Prostate gland (tissue), 2 donors: Measurements from ENCODE around the gene PNLIPRP1. TPM values are rescaled to one million over a fixed set of nuclear protein-coding genes. Genes with fewer than 3 reads are reported as not detected.

Source experiments
- DNase-seq: peaks from one replicate; pipeline ENCODE4 v3.0.0-alpha.2; 2019; ENCODE audit warnings: low spot score
- H3K27ac ChIP-seq, 2 donors: fragments of 200-600 bp; sonication (generic); 2 replicates each; pipeline ENCODE4 v1.5.1; 2017 to 2019
- H3K27me3 ChIP-seq: fragments of 200-600 bp; sonication (generic); replicated peaks from 2 replicates; pipeline ENCODE4 v1.5.1; 2019; ENCODE audit not compliant: insufficient read depth
- H3K36me3 ChIP-seq, 2 donors: fragments of 200-600 bp; sonication (generic); 1 replicate in 1 of 2; 2 replicates in 1 of 2; pipeline versions ENCODE4 v1.5.1 to v1.8.1; 2017 to 2019
- H3K4me1 ChIP-seq: fragments of 200-600 bp; sonication (generic); replicated peaks from 2 replicates; pipeline ENCODE4 v1.5.1; 2019
- H3K4me3 ChIP-seq, 2 donors: fragments of 200-600 bp; sonication (generic); 2 replicates each; pipeline ENCODE4 v1.5.1; 2017 to 2019
- H3K9me3 ChIP-seq: fragments of 200-600 bp; sonication (generic); 2 replicates; pipeline ENCODE4 v1.5.1; 2017
- POLR2A ChIP-seq: fragments of 450-650 bp; IDR thresholded peaks from one replicate; pipeline ENCODE4 v1.6.1; 2016; ENCODE audit warnings: antibody characterized with exemption, mild to moderate bottlenecking
- POLR2AphosphoS5 ChIP-seq: sonication (generic); formaldehyde crosslinking; IDR thresholded peaks from one replicate; pipeline ENCODE4 v1.6.1; 2017; ENCODE audit warnings: antibody characterized with exemption
- WGBS: methylation state at CpG from one replicate; pipeline ENCODE4 v1.1.5; 2018; 5-methylcytosine and 5-hydroxymethylcytosine counted together
- intact Hi-C: fragments of 100-400 bp; cut with DNase I; formaldehyde crosslinking; loops from one replicate; pipeline ENCODE4 v1.14.2; 2022
- total RNA-seq, 2 donors: library from RNA; depleted of rRNA; stranded (reverse); fragments of >200 nt; gene quantifications; one replicate each; pipeline ENCODE4 v1.1.0, GENCODE V29; 2016
- TF ChIP-seq, protein P1 (sequence below), 4 experiments: fragments of 200-600 bp in 2 of 4; fragments of 450-650 bp in 2 of 4; sonication (generic) in 2 of 4; IDR thresholded peaks; 1 replicate in 3 of 4; 2 replicates in 1 of 4; pipeline ENCODE4 v1.5.1; 2016 to 2019; ENCODE audit warnings: antibody characterized with exemption in 4 of 4, mild to moderate bottlenecking in 2 of 4, moderate library complexity in 2 of 4

PNLIPRP1 gene
- total RNA-seq, 2 donors from 2014 or later: not detected

DNA sequence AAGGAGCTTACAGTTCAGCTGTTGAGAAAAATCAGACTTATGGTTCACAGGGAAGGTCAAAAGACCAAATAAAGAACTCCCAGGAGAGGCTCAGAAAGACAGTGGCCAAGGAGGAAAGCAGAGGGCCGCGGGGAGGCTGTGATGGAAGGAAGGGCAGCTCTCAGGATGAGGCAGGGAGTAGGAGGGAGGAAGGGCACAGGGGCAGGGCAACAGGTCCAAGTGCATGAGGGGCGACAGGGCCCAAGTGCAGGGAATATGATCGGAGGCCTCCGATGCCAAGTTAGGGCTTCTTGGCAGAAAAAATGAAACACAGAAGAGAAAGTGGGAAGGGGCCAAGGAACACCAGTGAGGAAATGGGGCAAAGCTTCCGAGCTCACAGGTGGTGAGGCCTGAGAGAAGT is 16.6 kb downstream of the PNLIPRP1 start:
- 82% methylated on average over 6 of the region's 6 CpGs for WGBS
- intact Hi-C loops: no loop called here
- Histone ChIP-seq H3K27ac (no peak overlapping the region), H3K4me1 (no peaks in the 10 kb centered on the region), H3K36me3 (no peaks in the 10 kb centered on the region), H3K9me3 (no peaks in the 10 kb centered on the region), H3K27me3 (peaks cover 4% of the 10 kb centered on the region), H3K4me3 (no peak overlapping the region)
- no peak for DNase-seq
- TF ChIP-seq POLR2A: no peak
- TF ChIP-seq, protein P1, sequence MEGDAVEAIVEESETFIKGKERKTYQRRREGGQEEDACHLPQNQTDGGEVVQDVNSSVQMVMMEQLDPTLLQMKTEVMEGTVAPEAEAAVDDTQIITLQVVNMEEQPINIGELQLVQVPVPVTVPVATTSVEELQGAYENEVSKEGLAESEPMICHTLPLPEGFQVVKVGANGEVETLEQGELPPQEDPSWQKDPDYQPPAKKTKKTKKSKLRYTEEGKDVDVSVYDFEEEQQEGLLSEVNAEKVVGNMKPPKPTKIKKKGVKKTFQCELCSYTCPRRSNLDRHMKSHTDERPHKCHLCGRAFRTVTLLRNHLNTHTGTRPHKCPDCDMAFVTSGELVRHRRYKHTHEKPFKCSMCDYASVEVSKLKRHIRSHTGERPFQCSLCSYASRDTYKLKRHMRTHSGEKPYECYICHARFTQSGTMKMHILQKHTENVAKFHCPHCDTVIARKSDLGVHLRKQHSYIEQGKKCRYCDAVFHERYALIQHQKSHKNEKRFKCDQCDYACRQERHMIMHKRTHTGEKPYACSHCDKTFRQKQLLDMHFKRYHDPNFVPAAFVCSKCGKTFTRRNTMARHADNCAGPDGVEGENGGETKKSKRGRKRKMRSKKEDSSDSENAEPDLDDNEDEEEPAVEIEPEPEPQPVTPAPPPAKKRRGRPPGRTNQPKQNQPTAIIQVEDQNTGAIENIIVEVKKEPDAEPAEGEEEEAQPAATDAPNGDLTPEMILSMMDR (IDR thresholded peaks at IDR 0.05): no peak
- no peak for TF ChIP-seq POLR2AphosphoS5

DNA sequence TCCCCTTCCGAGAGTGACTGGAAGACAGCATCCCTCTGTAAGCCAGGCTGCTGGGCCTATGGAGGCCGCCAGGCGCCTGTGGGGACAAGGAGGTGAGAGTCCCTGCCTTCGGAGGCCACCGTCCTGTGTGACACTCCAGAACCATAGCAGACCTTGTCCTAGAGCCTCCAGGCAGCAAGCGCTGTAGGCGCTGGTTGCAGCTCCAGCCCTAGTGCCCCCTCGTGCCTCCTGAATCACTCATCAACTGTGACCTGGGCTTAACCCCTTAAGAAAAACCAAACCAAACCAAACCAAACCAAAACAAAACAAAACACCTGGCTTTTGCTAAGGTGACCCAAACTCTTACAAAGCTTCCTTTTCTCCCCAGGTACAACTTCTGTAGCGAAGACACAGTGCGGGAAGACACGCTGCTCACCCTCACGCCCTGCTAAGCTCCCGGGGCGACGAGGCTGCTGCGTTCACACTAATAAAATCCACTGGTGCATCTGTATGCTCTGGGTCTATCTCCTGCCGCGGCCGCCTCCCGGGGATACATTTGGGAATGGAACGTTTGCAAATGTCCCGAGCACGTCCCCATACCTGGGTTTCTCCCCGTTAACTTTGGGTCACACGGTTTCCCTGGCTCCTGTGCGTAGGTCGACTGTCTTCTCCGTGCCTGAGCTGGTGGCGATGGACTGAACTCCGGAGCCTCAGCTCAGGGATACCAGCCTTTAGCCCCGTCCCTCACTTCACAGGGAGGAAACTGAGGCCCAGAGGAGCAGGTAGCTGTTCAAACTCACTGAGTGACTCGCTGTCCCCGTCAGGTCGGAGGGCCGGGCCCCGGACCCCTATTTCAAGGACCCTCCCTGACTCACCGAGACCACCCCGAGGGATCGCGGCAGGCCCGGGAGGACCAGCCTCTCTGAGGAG is 18.2 kb downstream of the PNLIPRP1 start:
- Histone ChIP-seq H3K4me1 (no peaks in the 10 kb centered on the region), H3K9me3 (no peaks in the 10 kb centered on the region), H3K36me3 (no peaks in the 10 kb centered on the region), H3K27me3 (peaks cover 4% of the 10 kb centered on the region), H3K27ac (no peak overlapping the region), H3K4me3 (no peak overlapping the region)
- TF ChIP-seq POLR2A: no peak
- no peak for TF ChIP-seq POLR2AphosphoS5
- TF ChIP-seq, protein P1 (IDR thresholded peaks at IDR 0.05): no peak
- 40% methylated on average over 36 of the region's 41 CpGs for WGBS
- no peak for DNase-seq
- intact Hi-C loops: no loop called here

DNA sequence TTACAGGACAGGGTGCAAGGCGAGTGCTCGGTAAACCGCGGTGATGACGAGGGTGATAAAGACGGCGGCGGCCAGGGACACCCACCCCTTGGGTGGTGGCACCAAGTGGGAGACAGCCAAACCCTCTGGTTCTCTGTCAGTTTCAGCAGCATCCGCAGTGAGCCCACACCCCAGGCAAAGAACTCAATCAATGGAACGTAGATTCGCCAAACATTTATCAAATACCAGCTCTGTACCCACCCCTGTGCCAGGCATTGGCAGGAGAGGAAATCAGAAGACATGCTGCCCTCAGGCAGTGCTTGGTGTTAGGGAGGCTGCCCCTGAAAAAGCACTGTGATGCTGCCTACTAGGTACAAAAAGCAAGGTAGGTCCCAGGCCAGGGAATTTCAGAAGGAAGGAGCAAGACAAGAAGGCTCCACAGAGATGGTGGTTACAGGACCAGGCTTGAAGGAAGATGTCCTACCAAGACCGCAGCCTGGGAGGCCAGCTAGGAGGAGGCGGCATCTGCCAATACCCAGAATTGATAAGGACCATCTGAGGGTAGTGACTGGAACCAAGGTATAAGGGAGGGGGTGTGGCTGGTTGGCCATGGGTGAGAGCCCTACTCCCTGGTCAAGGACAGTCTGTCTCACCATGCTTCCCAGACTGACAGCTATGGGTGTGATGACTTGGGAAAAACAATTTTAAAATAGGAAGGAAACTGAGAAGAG is 19.8 kb downstream of the PNLIPRP1 start:
- intact Hi-C loops: no loop called here
- 94% methylated on average over 13 of the region's 13 CpGs for WGBS
- Histone ChIP-seq H3K27ac (no peak overlapping the region), H3K4me1 (no peaks in the 10 kb centered on the region), H3K9me3 (no peaks in the 10 kb centered on the region), H3K27me3 (peaks cover 4% of the 10 kb centered on the region), H3K36me3 (no peaks in the 10 kb centered on the region), H3K4me3 (no peak overlapping the region)
- DNase-seq: no peak
- TF ChIP-seq POLR2A (no peak), POLR2AphosphoS5 (no peak)
- TF ChIP-seq, protein P1 (IDR thresholded peaks at IDR 0.05): no peak

DNA sequence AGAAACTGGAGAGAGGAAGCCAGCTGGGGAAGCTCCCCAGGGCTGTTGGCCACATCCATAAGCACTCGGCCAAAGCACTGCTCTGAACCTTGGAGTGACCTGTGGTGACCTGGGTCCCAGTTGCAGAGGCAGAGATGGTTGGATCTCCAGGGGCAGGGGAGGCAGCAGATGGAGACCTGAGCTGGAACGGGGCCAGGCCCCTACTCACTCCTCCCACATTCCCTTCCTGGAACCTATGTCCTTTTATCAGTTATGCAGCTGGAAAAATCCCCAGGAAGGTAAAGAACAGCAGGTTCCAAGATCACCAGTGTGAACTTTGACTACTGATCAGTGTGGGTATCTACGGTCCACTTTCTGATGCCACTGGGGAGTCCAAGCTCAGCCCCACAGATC is 20.4 kb downstream of the PNLIPRP1 start:
- intact Hi-C loops: no loop called here
- Histone ChIP-seq H3K9me3 (no peaks in the 10 kb centered on the region), H3K27ac (no peak overlapping the region), H3K36me3 (no peaks in the 10 kb centered on the region), H3K27me3 (peaks cover 4% of the 10 kb centered on the region), H3K4me1 (no peaks in the 10 kb centered on the region), H3K4me3 (no peak overlapping the region)
- no peak for DNase-seq
- 87% methylated on average over 3 of the region's 3 CpGs for WGBS
- no peak for TF ChIP-seq POLR2A
- no peak for TF ChIP-seq POLR2AphosphoS5
- TF ChIP-seq, protein P1 (IDR thresholded peaks at IDR 0.05): no peak
